OCI-LY7 (cell line): ENCODE data around the gene TXNRD1. TPM values are rescaled to one million over a fixed set of nuclear protein-coding genes. Genes with fewer than 3 reads are reported as not detected.

Experiments
- BruUV-seq: library from RNA; stranded (reverse); fragments of 400-500 nt; replicated peaks from 2 replicates; lab custom pipeline; 2021; lab: Mats Ljungman, UMichigan
- CTCF ChIA-PET: fragments of 300-600 bp; sonication (Branson Sonifier 250); formaldehyde crosslinking; loops from one replicate; lab custom pipeline; 2022; ENCODE audit warnings: antibody characterized with exemption; ENCODE audit not compliant: unreplicated experiment; lab: Charles Lee
- POLR2A ChIA-PET: fragments of 300-600 bp; sonication (Branson Sonifier 250); formaldehyde crosslinking; loops from one replicate; lab custom pipeline; 2022; ENCODE audit warnings: antibody characterized with exemption; lab: Charles Lee
- DNase-seq: peaks from one replicate; pipeline ENCODE4 v3.0.0-alpha.2; 2015; ENCODE audit warnings: low spot score
- H2AFZ ChIP-seq: fragments of 200-600 bp; sonication (generic), shearing (Covaris generic); 2 replicates; pipeline ENCODE4 v1.6.1; 2014; ENCODE audit warnings: mild to moderate bottlenecking, antibody characterized with exemption, low read length, moderate library complexity
- H3K27ac ChIP-seq: fragments of 200-600 bp; sonication (generic); 2 replicates; pipeline ENCODE4 v1.5.1; 2014; ENCODE audit warnings: mixed run types, low read depth, mild to moderate bottlenecking, moderate library complexity, low read length, inconsistent platforms; ENCODE audit not compliant: poor library complexity, severe bottlenecking
- H3K36me3 ChIP-seq: fragments of 200-600 bp; sonication (generic); 2 replicates; pipeline ENCODE4 v1.6.1; 2014; ENCODE audit warnings: mild to moderate bottlenecking, antibody characterized with exemption, low read length, moderate library complexity, mixed read lengths; ENCODE audit not compliant: insufficient read depth
- H3K4me1 ChIP-seq: fragments of 200-600 bp; sonication (generic); 2 replicates; pipeline ENCODE4 v1.5.1; 2014; ENCODE audit warnings: mild to moderate bottlenecking, low read length; ENCODE audit not compliant: insufficient read depth, poor library complexity, severe bottlenecking
- H3K4me2 ChIP-seq: fragments of 200-600 bp; sonication (generic); 2 replicates; pipeline ENCODE4 v1.6.1; 2014; ENCODE audit warnings: mild to moderate bottlenecking, low read length
- H3K4me3 ChIP-seq: fragments of 200-600 bp; sonication (generic); 2 replicates; pipeline ENCODE4 v1.5.1; 2014; ENCODE audit warnings: mild to moderate bottlenecking, low read depth, low read length; ENCODE audit not compliant: poor library complexity, severe bottlenecking
- H3K79me2 ChIP-seq: fragments of 200-600 bp; sonication (generic); 2 replicates; pipeline ENCODE4 v1.6.1; 2016; ENCODE audit warnings: low read depth, mild to moderate bottlenecking, low read length, moderate library complexity, mixed read lengths; ENCODE audit not compliant: insufficient read depth
- H3K9me2 ChIP-seq: fragments of 200-600 bp; sonication (generic); 2 replicates; pipeline ENCODE4 v1.6.1; 2016; ENCODE audit warnings: mild to moderate bottlenecking, low read length, mixed read lengths; ENCODE audit not compliant: insufficient read depth
- H3K9me3 ChIP-seq: fragments of 200-600 bp; sonication (generic); 2 replicates; pipeline ENCODE4 v1.6.1; 2014; ENCODE audit warnings: mild to moderate bottlenecking, mixed run types, low read length, mixed read lengths
- H4K20me1 ChIP-seq: fragments of 200-600 bp; sonication (generic); 2 replicates; pipeline ENCODE4 v1.6.1; 2014; ENCODE audit warnings: mild to moderate bottlenecking, antibody characterized with exemption, low read length, moderate library complexity, mixed read lengths; ENCODE audit not compliant: insufficient read depth
- CTCF ChIP-seq: fragments of 200-600 bp; sonication (generic); conservative IDR thresholded peaks from 2 replicates; pipeline ENCODE4 v1.5.1; 2014; ENCODE audit warnings: mild to moderate bottlenecking, antibody characterized with exemption, low read length, moderate library complexity, mixed read lengths
- EZH2phosphoT487 ChIP-seq: fragments of 200-600 bp; sonication (generic); IDR thresholded peaks from 2 replicates; pipeline ENCODE4 v1.6.1; 2018; ENCODE audit warnings: low read depth, borderline replicate concordance, mild to moderate bottlenecking, mixed run types, antibody characterized with exemption, low read length, moderate library complexity, mixed read lengths
- intact Hi-C: fragments of 100-400 bp; cut with micrococcal nuclease; formaldehyde crosslinking; loops from one replicate; pipeline ENCODE4 v1.10.0; 2022; ENCODE audit not compliant: unreplicated experiment
- total RNA-seq, 2 experiments: library from RNA; depleted of rRNA in 1 of 2; stranded (reverse); fragments of >200 nt in 1 of 2; shearing (Covaris generic) in 1 of 2; gene quantifications; 2 replicates each; pipeline ENCODE4 v1.2.3, GENCODE V29; 2014 to 2022

TXNRD1 gene
- total RNA-seq, 2 experiments from 2014 or later: 117 to 132 TPM

- no peaks in the 10 kb centered on the region for H3K9me3 ChIP-seq
- H3K79me2 ChIP-seq: no peaks in the 10 kb centered on the region
- no TSS peak for BruUV-seq
- CTCF ChIA-PET: no interaction called here
- no peak overlapping the region for H3K4me3 ChIP-seq
- TF ChIP-seq EZH2phosphoT487 (no peak), CTCF (no peak)
- no peak overlapping the region for H3K27ac ChIP-seq
- DNase-seq: no peak
- H3K9me2 ChIP-seq: no peaks in the 10 kb centered on the region
- no peaks in the 10 kb centered on the region for H3K4me1 ChIP-seq
- POLR2A ChIA-PET: interaction anchor here (1.0 to 1.6 kb wide), 2 partner anchors 50 to 117 kb away, joined by 4 read pairs; no protein-coding TSS in a partner anchor
- no peak overlapping the region for H2AFZ ChIP-seq
- no peaks in the 10 kb centered on the region for H4K20me1 ChIP-seq
- H3K4me2 ChIP-seq: no peak overlapping the region
- no peaks in the 10 kb centered on the region for H3K36me3 ChIP-seq
- intact Hi-C loops: no loop called here
Measured at GRCh38 chr12:104226672-104227071, 11.1 kb downstream of the TXNRD1 start.

GRCh38 chr12:104230304-104231095 lies 14.9 kb downstream of the TXNRD1 start:
- peaks cover 22% of the 10 kb centered on the region; the same call in 1 of the 2 replicates for H3K9me3 ChIP-seq
- ChIA-PET CTCF (no interaction called here), POLR2A (no interaction called here)
- no peaks in the 10 kb centered on the region for H4K20me1 ChIP-seq
- no peaks in the 10 kb centered on the region for H3K4me1 ChIP-seq
- BruUV-seq: no TSS peak
- no peaks in the 10 kb centered on the region for H3K36me3 ChIP-seq
- H3K4me2 ChIP-seq: no peak overlapping the region
- intact Hi-C loops: no loop called here
- no peak overlapping the region for H3K27ac ChIP-seq
- no peaks in the 10 kb centered on the region for H3K9me2 ChIP-seq
- TF ChIP-seq EZH2phosphoT487 (no peak), CTCF (no peak)
- no peak overlapping the region for H3K4me3 ChIP-seq
- DNase-seq: no peak
- no peak overlapping the region for H2AFZ ChIP-seq
- H3K79me2 ChIP-seq: no peaks in the 10 kb centered on the region
